ENCODE results near the gene HDAC1.
"Not testable (repeated sequence)": the region's sequence is repeated elsewhere in the genome, so short reads cannot be mapped to it uniquely, and the experiment has no call there.

Gene HDAC1

GRCh38 chr1:32274646-32275340 is 17.1 kb upstream of the HDAC1 start:
- in situ Hi-C loops (cut with HindIII; ENCODE audit: low sequenced_read_pairs) = no loop called here
- DNase-seq (ENCODE audit: low read depth) = no peak
- no peak for TF ChIP-seq CTCF (IDR thresholded peaks at IDR 0.05; ENCODE audit: low read depth, low read length, missing control alignments)
- H3K4me3 ChIP-seq (ENCODE audit: low read depth, low read length) = no peak overlapping the region

GRCh38 chr1:32275424-32275823 is 16.5 kb upstream of the HDAC1 start:
- DNase-seq (ENCODE audit: low read depth) = no peak
- in situ Hi-C loops (cut with HindIII; ENCODE audit: low sequenced_read_pairs) = no loop called here
- TF ChIP-seq CTCF (IDR thresholded peaks at IDR 0.05; ENCODE audit: low read depth, low read length, missing control alignments) = no peak
- H3K4me3 ChIP-seq (ENCODE audit: low read depth, low read length) = no peak overlapping the region

GRCh38 chr1:32276032-32276782 is 15.7 kb upstream of the HDAC1 start:
- H3K4me3 ChIP-seq (ENCODE audit: low read depth, low read length) = no peak overlapping the region
- no peak for TF ChIP-seq CTCF (IDR thresholded peaks at IDR 0.05; ENCODE audit: low read depth, low read length, missing control alignments)
- no peak for DNase-seq (ENCODE audit: low read depth)
- in situ Hi-C loops (cut with HindIII; ENCODE audit: low sequenced_read_pairs) = no loop called here

GRCh38 chr1:32284777-32285176 is 7.1 kb upstream of the HDAC1 start:
- DNase-seq (ENCODE audit: low read depth); H3K4me3 ChIP-seq (ENCODE audit: low read depth, low read length); in situ Hi-C loops (cut with HindIII; ENCODE audit: low sequenced_read_pairs): not testable (repeated sequence)

GRCh38 chr1:32285658-32286057 is 6.2 kb upstream of the HDAC1 start:
- in situ Hi-C loops (cut with HindIII; ENCODE audit: low sequenced_read_pairs) = no loop called here

GRCh38 chr1:32286763-32287162 is 5.1 kb upstream of the HDAC1 start:
- no peak for TF ChIP-seq CTCF (IDR thresholded peaks at IDR 0.05; ENCODE audit: low read depth, low read length, missing control alignments)
- no peak for DNase-seq (ENCODE audit: low read depth)
- in situ Hi-C loops (cut with HindIII; ENCODE audit: low sequenced_read_pairs) = no loop called here
- no peak overlapping the region for H3K4me3 ChIP-seq (ENCODE audit: low read depth, low read length)

More at GRCh38 chr1:32285658-32286057, 6.2 kb upstream of the HDAC1 start:
- H3K4me3 ChIP-seq (ENCODE audit: low read depth, low read length) = no peak overlapping the region
- no peak for TF ChIP-seq CTCF (IDR thresholded peaks at IDR 0.05; ENCODE audit: low read depth, low read length, missing control alignments)
- DNase-seq (ENCODE audit: low read depth) = no peak

- H3K4me3 ChIP-seq (ENCODE audit: low read depth, low read length) = no peak overlapping the region
- in situ Hi-C loops (cut with HindIII; ENCODE audit: low sequenced_read_pairs) = no loop called here
- TF ChIP-seq CTCF (IDR thresholded peaks at IDR 0.05; ENCODE audit: low read depth, low read length, missing control alignments) = no peak
- no peak for DNase-seq (ENCODE audit: low read depth)
Observed at GRCh38 chr1:32289256-32289655, 2.6 kb upstream of the HDAC1 start.
